Astrocyte (in vitro differentiated cells and primary cell): ENCODE data around the gene SNAPIN. TPM values are rescaled to one million over a fixed set of nuclear protein-coding genes. Genes with fewer than 3 reads are reported as not detected.

Experiments used
- DNase-seq: peaks from one replicate; pipeline ENCODE4 v3.0.0-alpha.2; 2010; ENCODE audit warnings: low read depth
- FAIRE-seq: peaks from 2 replicates; lab custom pipeline; 2011; peaks lifted over from hg19 to GRCh38; lab: Jason Lieb, UNC
- H2AFZ ChIP-seq: 2 replicates; pipeline ENCODE4 v1.6.0; 2012; ENCODE audit warnings: low read depth, low read length, inconsistent platforms
- H3K27ac ChIP-seq: 2 replicates; pipeline ENCODE4 v1.5.1; 2011; ENCODE audit warnings: low read depth, low read length, inconsistent platforms
- H3K27me3 ChIP-seq: 2 replicates; pipeline ENCODE4 v1.6.0; 2011; ENCODE audit warnings: low read length, inconsistent platforms; ENCODE audit not compliant: insufficient read depth
- H3K36me3 ChIP-seq: 2 replicates; pipeline ENCODE4 v1.5.1; 2011; ENCODE audit warnings: low read length, inconsistent platforms; ENCODE audit not compliant: insufficient read depth
- H3K4me1 ChIP-seq: 2 replicates; pipeline ENCODE4 v1.5.1; 2011; ENCODE audit warnings: low read length, inconsistent platforms; ENCODE audit not compliant: insufficient read depth
- H3K4me2 ChIP-seq: 2 replicates; pipeline ENCODE4 v1.6.0; 2012; ENCODE audit warnings: low read length, inconsistent platforms
- H3K4me3 ChIP-seq: 2 replicates; pipeline ENCODE4 v1.5.1; 2011; ENCODE audit warnings: low read depth, mild to moderate bottlenecking, low read length, inconsistent platforms; ENCODE audit not compliant: insufficient read depth
- H3K79me2 ChIP-seq: 2 replicates; pipeline ENCODE4 v1.6.0; 2012; ENCODE audit warnings: mild to moderate bottlenecking, low read length, inconsistent platforms; ENCODE audit not compliant: insufficient read depth
- H3K9ac ChIP-seq: 2 replicates; pipeline ENCODE4 v1.6.0; 2012; ENCODE audit warnings: mild to moderate bottlenecking, low read length, inconsistent platforms
- H3K9me3 ChIP-seq: 2 replicates; pipeline ENCODE4 v1.5.1; 2012; ENCODE audit warnings: low read depth, mild to moderate bottlenecking, low read length, inconsistent platforms; ENCODE audit not compliant: insufficient read depth
- H4K20me1 ChIP-seq: 2 replicates; pipeline ENCODE4 v1.6.0; 2012; ENCODE audit warnings: low read length, inconsistent platforms; ENCODE audit not compliant: insufficient read depth
- H3K27ac Mint-ChIP-seq: one replicate; pipeline ENCODE4 v1.8.0; 2021; ENCODE audit warnings: mild to moderate bottlenecking, mixed read lengths; ENCODE audit not compliant: unreplicated experiment
- H3K27me3 Mint-ChIP-seq: one replicate; pipeline ENCODE4 v1.8.0; 2021; ENCODE audit warnings: low read depth, mixed read lengths; ENCODE audit not compliant: unreplicated experiment
- H3K36me3 Mint-ChIP-seq: one replicate; pipeline ENCODE4 v1.8.0; 2021; ENCODE audit warnings: low read depth, mixed read lengths; ENCODE audit not compliant: unreplicated experiment
- H3K4me1 Mint-ChIP-seq: one replicate; pipeline ENCODE4 v1.8.0; 2021; ENCODE audit warnings: low read depth, mixed read lengths; ENCODE audit not compliant: unreplicated experiment
- H3K4me3 Mint-ChIP-seq: one replicate; pipeline ENCODE4 v1.8.0; 2021; ENCODE audit warnings: mild to moderate bottlenecking, moderate library complexity, mixed read lengths; ENCODE audit not compliant: unreplicated experiment
- H3K9me3 Mint-ChIP-seq: one replicate; pipeline ENCODE4 v1.8.0; 2021; ENCODE audit warnings: mild to moderate bottlenecking, mixed read lengths; ENCODE audit not compliant: unreplicated experiment
- CTCF ChIP-seq: IDR thresholded peaks from 2 replicates; pipeline ENCODE4 v1.5.1; 2011; ENCODE audit warnings: low read depth, mild to moderate bottlenecking, inconsistent platforms, low read length, moderate library complexity; ENCODE audit not compliant: insufficient read depth
- EZH2 ChIP-seq: IDR thresholded peaks from 2 replicates; pipeline ENCODE4 v1.6.1; 2012; ENCODE audit warnings: mild to moderate bottlenecking, low read length, inconsistent platforms; ENCODE audit not compliant: insufficient read depth
- total RNA-seq: library from RNA; stranded (reverse); gene quantifications from 2 replicates; pipeline ENCODE4 v1.2.1, GENCODE V29; 2021

The SNAPIN gene
- total RNA-seq, 1 donor from 2014 or later: 31.3 TPM

GRCh38 chr1:153633161-153633753, 25.2 kb upstream of the SNAPIN start:
- peaks cover 14% of the 10 kb centered on the region for H3K4me1 Mint-ChIP-seq

GRCh38 chr1:153633754-153634665, 24.5 kb upstream of the SNAPIN start, which contains the start of gene CHTOP:
Gene CHTOP, plus strand, starts transcription at chr1:153634066. Its CDS starts 2,523 bp downstream, at chr1:153636589.
- Histone ChIP-seq H3K4me3 (peak within 1 kb of the TSS; percentile 93), H3K9ac (peak within 1 kb of the TSS; percentile 100), H3K36me3 (peaks cover 25% of the 10 kb centered on the region), H2AFZ (peak within 1 kb of the TSS; percentile 71), H3K4me2 (peak within 1 kb of the TSS; percentile 94), H3K27me3 (no peaks in the 10 kb centered on the region), H4K20me1 (peaks cover 32% of the 10 kb centered on the region), H3K79me2 (peaks cover 45% of the 10 kb centered on the region), H3K27ac (peak within 1 kb of the TSS; percentile 100), H3K9me3 (no peaks in the 10 kb centered on the region), H3K4me1 (peaks cover 9% of the 10 kb centered on the region)
- H3K4me3 Mint-ChIP-seq: peak within 1 kb of the TSS; percentile 97
- H3K27me3 Mint-ChIP-seq: no peaks in the 10 kb centered on the region
- peak within 1 kb of the TSS; percentile 98 for H3K27ac Mint-ChIP-seq
- peaks cover 9% of the 10 kb centered on the region for H3K36me3 Mint-ChIP-seq
- no peak for FAIRE-seq
- H3K9me3 Mint-ChIP-seq: peaks cover 2% of the 10 kb centered on the region
- DNase-seq: peak; percentile 93
- peaks cover 14% of the 10 kb centered on the region for H3K4me1 Mint-ChIP-seq
- TF ChIP-seq CTCF: no peak
- no peak for TF ChIP-seq EZH2

More at GRCh38 chr1:153633161-153633753, 25.2 kb upstream of the SNAPIN start:
- Histone ChIP-seq H3K4me2 (peak overlapping the region; percentile 94), H3K4me1 (peaks cover 9% of the 10 kb centered on the region), H3K27me3 (no peaks in the 10 kb centered on the region), H2AFZ (no peak overlapping the region), H3K4me3 (peak overlapping the region; percentile 93), H3K9ac (peak overlapping the region; percentile 100), H4K20me1 (peaks cover 30% of the 10 kb centered on the region), H3K36me3 (peaks cover 19% of the 10 kb centered on the region), H3K79me2 (peaks cover 40% of the 10 kb centered on the region), H3K27ac (peak overlapping the region; percentile 100), H3K9me3 (no peaks in the 10 kb centered on the region)
- FAIRE-seq (no peak), DNase-seq (no peak)
- Mint-ChIP-seq H3K9me3 (peaks cover 2% of the 10 kb centered on the region), H3K36me3 (peaks cover 9% of the 10 kb centered on the region), H3K4me3 (peak overlapping the region; percentile 97), H3K27ac (peak overlapping the region; percentile 98), H3K27me3 (no peaks in the 10 kb centered on the region)
- TF ChIP-seq EZH2 (no peak), CTCF (no peak)
